K562 (cell line): ENCODE measurements around the gene TBL2. TPM values are rescaled to one million over a fixed set of nuclear protein-coding genes. Genes with fewer than 3 reads are reported as not detected.

Source experiments
- BRD9 ChIP-seq: fragments of 450-650 bp; IDR thresholded peaks from 2 replicates; pipeline ENCODE4 v1.6.1; 2018; ENCODE audit warnings: low read depth; ENCODE audit not compliant: partially characterized antibody
- CCAR2 ChIP-seq: fragments of 200-400 bp; formaldehyde crosslinking; IDR thresholded peaks from 2 replicates; pipeline ENCODE4 v1.6.1; 2017; ENCODE audit warnings: mild to moderate bottlenecking, low read depth, low read length
- CCNT2 ChIP-seq: IDR thresholded peaks from 2 replicates; pipeline ENCODE4 v1.6.1; 2011; ENCODE audit warnings: borderline replicate concordance, low read depth, mild to moderate bottlenecking, moderate library complexity, mixed read lengths, low read length; ENCODE audit not compliant: insufficient read length; ENCODE audit errors: extremely low read depth
- CHCHD3 ChIP-seq: fragments of 250-450 bp; sonication (Bioruptor Pico); IDR thresholded peaks from 2 replicates; pipeline ENCODE4 v2.1.2; 2022; ENCODE audit warnings: mild to moderate bottlenecking
- ILK ChIP-seq: fragments of 450-650 bp; IDR thresholded peaks from 2 replicates; pipeline ENCODE4 v1.6.1; 2016; ENCODE audit warnings: missing genetic modification characterization, low read depth, mild to moderate bottlenecking, missing compliant biosample characterization, moderate library complexity, borderline replicate concordance
- KLF10 ChIP-seq: fragments of 250-450 bp; sonication (Bioruptor Pico); IDR thresholded peaks from 2 replicates; pipeline ENCODE4 v1.6.1; 2021; ENCODE audit warnings: matching md5 sums
- LCOR ChIP-seq: sonication (generic); formaldehyde crosslinking; IDR thresholded peaks from 2 replicates; pipeline ENCODE4 v1.8.0; 2022; ENCODE audit warnings: mild to moderate bottlenecking, missing genetic modification reagents
- MLX ChIP-seq, 2 experiments: fragments of 450-650 bp in 1 of 2; sonication (generic) in 1 of 2; formaldehyde crosslinking; conservative IDR thresholded peaks; 2 replicates each; pipeline versions ENCODE4 v1.4.0 to v1.8.1; 2020 to 2022; ENCODE audit warnings: mild to moderate bottlenecking in 1 of 2, missing genetic modification reagents in 1 of 2
- POLR2B ChIP-seq: fragments of 450-650 bp; IDR thresholded peaks from 2 replicates; pipeline ENCODE4 v1.6.1; 2018; ENCODE audit warnings: low read depth; ENCODE audit not compliant: partially characterized antibody
- PRPF4 ChIP-seq: fragments of 200-400 bp; formaldehyde crosslinking; IDR thresholded peaks from one replicate; pipeline ENCODE4 v1.6.1; 2017; ENCODE audit warnings: low read length, low read depth, mild to moderate bottlenecking; ENCODE audit not compliant: insufficient read depth, poor library complexity, severe bottlenecking
- RBM14 ChIP-seq: fragments of 200-400 bp; formaldehyde crosslinking; IDR thresholded peaks from 2 replicates; pipeline ENCODE4 v1.6.1; 2018; ENCODE audit warnings: low read depth, mild to moderate bottlenecking, low read length, moderate library complexity, borderline replicate concordance; ENCODE audit not compliant: insufficient read depth
- RFX5 ChIP-seq: IDR thresholded peaks from 2 replicates; pipeline ENCODE4 v1.6.1; 2011; ENCODE audit warnings: low read depth, mild to moderate bottlenecking, improper control_type of control experiment, low read length
- SETDB1 ChIP-seq: IDR thresholded peaks from one replicate; pipeline ENCODE4 v1.6.1; 2012; ENCODE audit warnings: low read length, control low read depth, inconsistent platforms
- SMC3 ChIP-seq: conservative IDR thresholded peaks from 2 replicates; pipeline ENCODE4 v1.6.1; 2011; ENCODE audit warnings: low read depth, low read length, improper control_type of control experiment; ENCODE audit not compliant: insufficient read depth
- TRIM24 ChIP-seq, 2 experiments: fragments of 450-650 bp; IDR thresholded peaks; 2 replicates each; pipeline ENCODE4 v1.6.1; 2016
- USF2 ChIP-seq: sonication (generic); formaldehyde crosslinking; IDR thresholded peaks from 2 replicates; pipeline ENCODE4 v1.5.0; 2020; ENCODE audit warnings: missing genetic modification reagents
- ZBTB26 ChIP-seq: fragments of 450-650 bp; formaldehyde crosslinking; IDR thresholded peaks from 2 replicates; pipeline ENCODE4 v1.4.0; 2022; ENCODE audit warnings: missing genetic modification characterization
- ZNF197 ChIP-seq: fragments of 200-800 bp; sonication (Bioruptor generic); IDR thresholded peaks from 2 replicates; pipeline ENCODE4 v1.6.1; 2016; ENCODE audit warnings: low read depth, missing genetic modification characterization, missing compliant biosample characterization
- ZNF76 ChIP-seq: fragments of 250-450 bp; sonication (Bioruptor Pico); IDR thresholded peaks from 2 replicates; pipeline ENCODE4 v1.4.0; 2020; ENCODE audit warnings: mild to moderate bottlenecking, moderate library complexity, borderline replicate concordance
- ZNF79 ChIP-seq: fragments of 250-450 bp; sonication (Bioruptor Pico); IDR thresholded peaks from 2 replicates; pipeline ENCODE4 v1.4.0; 2020; ENCODE audit warnings: low read depth, mild to moderate bottlenecking, moderate library complexity
- ZZZ3 ChIP-seq: fragments of 450-650 bp; IDR thresholded peaks from 2 replicates; pipeline ENCODE4 v1.6.1; 2016; ENCODE audit warnings: antibody characterized with exemption, mild to moderate bottlenecking, moderate library complexity
- polyA plus RNA-seq, 8 experiments: library from polyadenylated mRNA; depleted of rRNA in 4 of 8; stranded (reverse) in 5 of 8; unstranded in 3 of 8; fragments of >200 nt; fragmentation: Nextera tagmentation in 2 of 8; fragmentation: Illumina TruSeq in 1 of 8; extraction: Ambion mirVana in 2 of 8; extraction: Trizol in 1 of 8; gene quantifications; 2 replicates each; pipeline versions ENCODE4 v1.2.1 to v1.2.3, GENCODE V29; 2011 to 2014; ENCODE audit warnings: inconsistent platforms in 1 of 8, missing spikeins in 1 of 8
- total RNA-seq, 7 experiments: library from RNA; depleted of rRNA in 6 of 7; stranded (reverse); fragments of >200 nt in 6 of 7; fragmentation: Illumina TruSeq in 2 of 7; extraction: Trizol in 2 of 7; gene quantifications; 2 replicates each; pipeline versions ENCODE4 v1.2.1 to v1.2.3, GENCODE V29; 2011 to 2021; ENCODE audit warnings: low replicate concordance in 1 of 7

TBL2 gene
- total and polyA plus RNA-seq, 9 of the 15 experiments (the other 6 are each of a cell fraction or from before 2014, with no cell fraction given): 2.5 to 123 (median 49.2) TPM

- no peak for TF ChIP-seq BRD9
- TF ChIP-seq CCAR2: no peak
- TF ChIP-seq ILK (tag): no peak
- peak in 1 of 2 experiments; percentile 89; a peak in 2 of 4 replicates for TF ChIP-seq TRIM24 (IDR thresholded peaks at IDR 0.05)
- TF ChIP-seq SETDB1: no peak
- TF ChIP-seq PRPF4: peak; percentile 6
- 0 out of 2 replicates have a peak, but pooled peaks have one; percentile 6 for TF ChIP-seq ZNF197 (CRISPR knock-in tag)
- TF ChIP-seq MLX (CRISPR knock-in tag; conservative IDR thresholded peaks at IDR 0.05): 0 out of 4 replicates have a peak, but pooled peaks of 1 of the 2 experiments have one; percentile 43
- peak; percentile 73 for TF ChIP-seq POLR2B
- no peak for TF ChIP-seq USF2 (CRISPR knock-in tag)
- TF ChIP-seq CCNT2: peak; percentile 72
- peak; percentile 56; the same call in 1 of the 2 replicates for TF ChIP-seq RFX5
- no peak for TF ChIP-seq RBM14
- TF ChIP-seq ZNF76 (CRISPR knock-in tag): no peak
- 0 out of 2 replicates have a peak, but pooled peaks have one; percentile 33 for TF ChIP-seq ZNF79 (CRISPR knock-in tag)
- peak; percentile 71; the same call in 1 of the 2 replicates for TF ChIP-seq ZZZ3
- no peak for TF ChIP-seq KLF10 (CRISPR knock-in tag)
- TF ChIP-seq ZBTB26: no peak
- TF ChIP-seq LCOR (CRISPR knock-in tag): peak; percentile 95
- TF ChIP-seq CHCHD3 (CRISPR knock-in tag): no peak
- TF ChIP-seq SMC3: peak; percentile 17; the same call in 1 of the 2 replicates
Measured at GRCh38 chr7:73522105-73522872, 56.1 kb downstream of the TBL2 start, which contains the start of gene BAZ1B (continued).
